SW480 (cell line): ENCODE data around the gene TMEM190.
"Not testable (repeated sequence)": the region's sequence is repeated elsewhere in the genome, so short reads cannot be mapped to it uniquely, and the experiment has no call there.

Experiments used
- DNase-seq: peaks from one replicate; pipeline ENCODE4 v3.0.0-alpha.2; 2016; ENCODE audit warnings: low spot score

Gene TMEM190

DNA sequence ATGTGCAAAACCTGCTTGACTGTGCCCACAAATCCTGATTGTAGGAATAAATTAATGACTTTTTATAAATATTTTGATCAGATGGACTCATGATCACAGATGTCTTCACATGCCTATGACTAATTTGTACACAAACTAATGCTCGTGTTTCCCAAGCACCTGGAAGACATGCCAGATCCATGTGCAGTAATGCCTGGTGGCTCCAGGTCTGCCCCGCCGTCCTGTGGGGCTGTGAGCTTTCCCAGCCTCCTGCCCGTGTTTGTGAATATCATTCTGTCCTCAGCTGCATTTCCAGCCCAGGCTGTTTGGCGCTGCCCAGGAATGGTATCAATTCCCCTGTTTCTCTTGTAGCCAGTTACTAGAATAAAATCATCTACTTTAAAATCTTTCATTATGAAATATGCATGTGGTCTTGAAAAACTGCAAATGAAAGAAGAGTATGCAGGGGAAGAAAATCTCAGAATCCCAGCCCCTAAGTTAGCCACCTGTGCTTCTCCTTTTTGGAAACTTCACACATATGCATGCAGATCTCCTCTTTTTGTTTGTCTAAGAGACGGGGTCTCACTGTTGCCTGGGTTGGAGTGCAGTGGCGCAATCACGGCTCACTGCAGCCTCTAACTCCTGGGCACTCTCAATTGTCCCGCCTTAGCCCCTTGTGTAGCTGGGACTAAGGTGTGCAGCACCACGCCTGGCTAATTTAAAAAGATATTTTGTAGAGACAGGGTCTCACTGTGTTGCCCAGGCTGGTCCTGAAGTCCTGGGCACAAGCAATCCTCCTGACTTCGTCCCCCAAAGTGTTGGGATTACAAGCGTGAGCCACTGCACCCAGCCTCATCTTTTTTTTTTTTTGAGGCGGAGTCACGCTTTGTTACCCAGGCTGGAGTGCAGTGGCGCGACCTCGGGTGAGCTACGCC is 15.3 kb downstream of the TMEM190 start:
- no peak for DNase-seq

DNA sequence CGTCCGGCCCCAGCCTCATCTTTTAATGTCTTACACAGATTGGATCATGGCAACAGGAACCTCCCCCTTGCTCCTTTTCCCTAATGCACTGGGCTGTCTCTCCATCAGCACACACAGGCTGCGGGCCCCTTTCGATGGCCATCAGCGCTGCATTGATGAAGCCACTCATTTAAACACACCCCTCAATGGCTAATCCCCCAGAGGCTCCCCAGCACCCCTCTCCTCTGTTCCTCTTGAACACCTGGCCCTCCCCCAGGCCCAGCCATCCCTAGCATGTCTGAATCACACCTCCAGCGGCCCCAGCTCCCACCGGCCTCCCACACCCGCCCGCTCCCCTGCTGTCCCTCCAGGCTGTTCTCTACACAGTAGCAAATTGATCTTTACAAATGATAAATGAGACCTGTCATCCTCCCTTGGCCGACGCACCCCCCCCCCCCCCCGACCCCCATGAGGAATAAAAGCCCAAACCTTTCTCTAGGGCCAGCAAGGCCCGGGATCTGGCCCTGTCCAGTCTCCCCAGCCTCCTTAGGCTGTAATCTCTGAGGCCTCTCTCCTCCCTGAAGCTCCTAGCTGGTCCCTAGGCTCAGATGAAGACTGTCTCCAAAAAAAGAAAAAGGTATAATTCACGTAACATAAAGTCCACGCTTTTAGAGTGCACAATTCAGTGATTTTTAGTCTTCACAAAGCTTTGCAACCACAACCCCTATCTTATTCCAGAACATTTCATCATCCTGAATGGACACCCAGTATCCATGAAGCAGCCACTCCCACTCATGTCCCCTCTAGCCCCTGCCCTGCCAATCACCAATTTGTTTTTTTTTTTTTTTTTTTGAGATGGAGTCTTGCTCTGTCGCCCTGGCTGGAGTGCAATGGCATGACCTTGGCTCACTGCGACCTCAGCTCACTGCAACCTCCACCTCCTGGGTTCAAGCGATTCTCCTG is 16.5 kb downstream of the TMEM190 start:
- no peak for DNase-seq

DNA sequence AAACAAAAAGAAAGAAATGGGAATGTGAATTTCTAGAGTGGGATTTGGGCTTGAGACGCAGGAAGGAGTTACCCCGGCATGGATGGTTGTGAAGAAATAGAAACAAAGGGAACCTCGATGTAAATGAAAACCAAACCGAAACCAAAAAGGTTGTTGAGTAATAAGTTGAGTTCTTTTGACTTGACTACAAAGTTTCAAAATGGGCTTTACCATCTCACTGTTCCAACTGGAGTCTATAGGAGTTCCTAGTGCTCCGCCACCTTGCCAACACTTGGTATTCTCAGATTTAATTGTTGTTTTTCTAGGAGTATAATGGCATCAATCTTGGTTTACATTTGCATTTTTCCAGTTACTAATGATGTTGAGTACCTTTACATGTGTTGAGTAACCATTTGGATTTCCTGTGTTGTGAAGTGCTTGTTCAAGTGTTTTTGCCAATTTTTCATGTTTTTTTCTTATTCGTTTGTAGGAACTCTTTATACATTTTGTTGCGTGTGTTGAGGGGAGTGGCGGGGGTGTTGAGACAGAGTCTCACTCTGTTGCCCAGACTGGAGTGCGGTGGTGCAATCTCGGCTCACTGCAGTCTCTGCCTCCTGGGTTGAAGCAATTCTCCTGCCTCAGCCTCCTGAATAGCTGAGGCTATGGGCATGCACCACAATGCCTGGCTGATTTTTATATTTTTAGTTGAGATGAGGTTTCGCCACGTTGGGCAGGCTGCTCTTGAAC is 21.7 kb downstream of the TMEM190 start:
- no peak for DNase-seq

DNA sequence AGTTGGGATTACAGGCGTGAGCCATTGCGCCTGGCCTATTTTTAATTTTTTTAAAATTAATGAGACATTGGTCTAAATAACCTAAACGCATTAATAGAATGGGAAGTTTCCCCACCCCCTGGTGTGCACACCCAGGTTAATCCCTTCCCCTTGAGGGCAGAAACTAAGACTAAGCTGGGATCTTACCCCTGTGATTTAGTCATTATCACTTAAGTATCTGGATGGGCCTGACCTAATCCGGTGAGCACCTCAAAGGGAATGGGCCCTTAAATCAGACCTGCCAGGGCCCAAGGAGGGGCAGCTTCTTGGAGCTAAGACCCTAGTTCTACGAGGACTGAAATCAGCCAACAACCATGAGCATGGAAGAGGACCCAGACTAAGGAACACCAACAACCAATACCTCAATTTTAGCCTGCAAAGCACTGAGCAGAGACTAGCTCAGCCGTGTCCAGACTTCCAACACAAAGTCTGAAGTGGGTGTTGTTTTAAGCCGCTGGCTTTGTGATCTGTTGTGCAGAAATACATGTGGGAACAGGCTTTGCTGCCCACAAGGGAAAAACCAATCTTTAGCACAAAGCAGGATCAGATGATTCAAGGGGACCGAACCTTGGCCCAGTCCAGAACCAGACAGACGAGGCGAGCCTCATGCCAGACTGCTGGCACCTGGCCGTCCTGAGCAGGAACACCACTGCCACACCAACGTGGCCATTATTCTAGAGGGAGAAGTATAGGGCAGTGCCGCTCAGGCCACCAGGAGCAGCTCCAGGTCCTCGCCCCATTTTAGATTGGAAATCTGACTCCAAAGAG is 23.9 kb downstream of the TMEM190 start:
- no peak for DNase-seq

DNA sequence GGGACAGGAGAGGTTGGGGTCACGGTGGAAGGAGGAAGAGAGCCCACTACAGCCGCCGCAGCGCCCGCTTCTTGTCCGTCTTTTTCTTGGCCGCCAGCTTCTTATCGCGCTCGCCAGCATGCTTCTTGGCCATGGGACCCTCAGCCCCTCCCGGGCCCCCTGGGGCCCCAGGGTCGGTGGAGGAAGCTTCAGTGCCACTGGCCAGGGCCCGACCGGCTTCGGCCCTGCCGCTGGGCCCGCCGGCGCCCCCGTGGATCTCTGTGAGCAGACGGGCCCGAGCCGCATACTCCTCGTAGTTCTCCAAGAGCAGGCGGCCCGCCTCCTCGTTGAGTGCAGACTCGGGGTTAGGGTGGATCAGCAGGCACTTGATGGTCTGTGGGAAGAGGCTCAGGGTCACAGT is 24.8 kb downstream of the TMEM190 start:
- not testable (repeated sequence) for DNase-seq

DNA sequence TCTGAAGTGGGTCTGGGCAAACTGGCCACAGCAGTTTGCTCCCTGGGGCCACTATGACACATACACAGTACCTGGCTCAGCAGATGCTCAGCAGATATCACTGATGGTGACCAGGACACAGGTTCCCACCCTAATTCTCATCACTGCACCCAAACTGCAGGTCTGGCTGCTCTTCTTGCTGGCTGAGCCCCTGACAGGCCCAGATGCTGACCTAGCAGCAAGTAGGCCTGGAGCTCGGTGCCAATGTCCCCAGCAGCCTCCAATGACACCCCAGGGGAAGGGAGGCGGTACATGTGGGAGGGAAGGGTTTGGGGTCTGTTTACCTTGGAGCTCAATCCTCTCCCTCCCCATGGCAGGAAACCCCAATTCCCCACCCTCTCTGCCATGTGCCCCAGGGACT is 25.9 kb downstream of the TMEM190 start:
- no peak for DNase-seq

DNA sequence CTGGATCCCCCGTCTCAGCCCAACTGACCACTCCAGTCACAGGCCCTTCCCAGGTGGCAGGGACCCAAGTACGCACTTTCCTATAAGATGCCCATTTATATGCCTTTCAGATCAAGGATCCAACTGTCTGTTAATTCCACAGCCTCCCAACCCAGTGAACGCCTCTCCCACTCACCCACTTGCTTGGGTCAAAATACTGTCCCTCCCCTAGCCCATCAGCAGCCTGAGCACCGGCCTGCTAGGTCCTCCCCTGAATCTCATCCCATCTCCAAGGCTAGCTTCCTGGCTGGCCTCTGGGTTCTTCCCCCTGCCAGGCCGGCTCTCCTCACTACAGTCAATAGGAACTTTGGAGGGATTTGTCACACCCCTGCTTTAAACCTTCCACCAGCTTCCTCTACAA is 29.0 kb downstream of the TMEM190 start:
- DNase-seq: no peak

DNA sequence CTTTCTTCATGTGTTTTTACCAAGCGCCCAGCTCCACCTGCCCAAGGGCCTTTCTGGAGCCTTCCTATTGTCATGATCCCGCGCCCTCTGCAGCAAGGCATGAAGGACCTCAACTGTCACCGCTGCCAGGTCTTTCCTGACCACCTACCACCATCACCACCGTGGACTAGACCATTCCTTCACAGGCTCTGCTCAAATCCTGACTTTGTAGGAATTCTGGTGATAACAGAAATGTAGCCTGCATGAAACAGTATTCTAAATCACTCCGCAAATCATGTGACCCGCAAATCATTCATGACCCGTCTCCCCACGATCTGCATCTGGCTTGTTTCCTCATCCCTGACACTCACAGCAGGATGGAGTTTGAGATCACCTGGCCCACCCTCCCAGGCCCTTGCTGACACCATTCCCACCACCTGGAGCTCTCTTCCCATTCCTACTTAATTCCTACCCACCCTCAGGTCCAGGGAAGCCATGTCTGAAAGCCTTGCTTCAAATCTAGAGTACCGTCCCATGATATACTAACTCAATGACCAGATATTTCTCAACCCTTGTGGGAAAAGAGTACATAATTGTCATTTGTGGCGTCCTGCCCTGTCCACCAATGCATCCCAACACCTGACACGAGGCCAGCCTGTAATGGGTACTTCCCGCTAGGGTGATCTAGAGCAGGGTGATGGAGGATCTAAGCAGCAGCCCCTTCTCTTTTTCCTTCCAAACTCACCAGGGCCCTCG is 29.6 kb downstream of the TMEM190 start:
- DNase-seq: no peak

DNA sequence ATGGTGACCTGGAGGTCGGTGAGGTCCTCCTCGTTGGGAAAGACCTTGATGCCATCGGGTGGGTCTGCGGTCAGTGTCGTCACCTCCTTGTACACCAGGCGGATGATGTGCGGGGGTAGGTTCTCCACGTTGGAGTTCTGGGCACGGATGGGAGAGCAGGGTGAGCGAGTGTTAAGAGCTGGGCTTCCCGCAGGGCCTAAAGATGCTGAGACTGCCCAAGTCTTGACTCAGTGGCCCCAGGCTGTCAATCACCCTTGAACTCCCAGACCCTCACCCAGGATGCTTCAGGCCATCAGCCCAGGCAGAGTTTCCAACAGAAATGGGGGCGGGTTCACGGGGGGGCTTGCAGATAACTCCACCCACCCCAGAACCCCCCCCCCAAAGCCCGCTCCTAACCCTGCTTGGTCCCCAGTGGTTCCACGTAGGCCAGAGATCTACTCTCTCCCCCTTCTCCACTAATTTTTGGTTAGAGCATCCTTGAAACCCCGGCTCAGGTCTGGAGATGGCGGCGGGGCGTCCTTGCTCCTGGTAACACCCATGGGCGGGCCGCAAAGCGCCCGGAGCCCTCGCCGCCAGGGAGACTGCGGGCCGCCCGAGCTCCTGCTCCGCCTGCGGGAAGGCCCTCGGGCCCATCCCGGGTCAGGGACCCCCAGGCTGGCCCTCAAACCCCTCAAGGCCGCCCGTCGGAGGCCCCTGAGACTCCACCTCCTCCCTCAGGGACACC is 30.4 kb downstream of the TMEM190 start:
- no peak for DNase-seq

DNA sequence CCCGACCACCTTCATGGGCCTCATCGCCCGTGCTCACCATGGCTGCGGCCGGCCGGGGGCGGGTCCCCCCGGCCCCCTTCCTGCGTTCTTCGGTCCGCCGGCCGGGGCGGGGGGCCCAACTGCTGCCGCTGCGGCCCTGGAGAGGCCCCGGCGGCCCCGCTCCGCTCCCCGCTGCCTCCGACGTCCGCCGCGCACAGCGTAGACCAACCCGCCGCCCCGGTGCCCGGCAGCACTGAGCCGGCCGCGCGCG is 30.8 kb downstream of the TMEM190 start, which contains the start of gene UBE2S:
UBE2S (minus strand) TSS at position 239 of the 250 bp plus-strand sequence; CDS start at position 40, 199 bp downstream.
- not testable (repeated sequence) for DNase-seq

DNA sequence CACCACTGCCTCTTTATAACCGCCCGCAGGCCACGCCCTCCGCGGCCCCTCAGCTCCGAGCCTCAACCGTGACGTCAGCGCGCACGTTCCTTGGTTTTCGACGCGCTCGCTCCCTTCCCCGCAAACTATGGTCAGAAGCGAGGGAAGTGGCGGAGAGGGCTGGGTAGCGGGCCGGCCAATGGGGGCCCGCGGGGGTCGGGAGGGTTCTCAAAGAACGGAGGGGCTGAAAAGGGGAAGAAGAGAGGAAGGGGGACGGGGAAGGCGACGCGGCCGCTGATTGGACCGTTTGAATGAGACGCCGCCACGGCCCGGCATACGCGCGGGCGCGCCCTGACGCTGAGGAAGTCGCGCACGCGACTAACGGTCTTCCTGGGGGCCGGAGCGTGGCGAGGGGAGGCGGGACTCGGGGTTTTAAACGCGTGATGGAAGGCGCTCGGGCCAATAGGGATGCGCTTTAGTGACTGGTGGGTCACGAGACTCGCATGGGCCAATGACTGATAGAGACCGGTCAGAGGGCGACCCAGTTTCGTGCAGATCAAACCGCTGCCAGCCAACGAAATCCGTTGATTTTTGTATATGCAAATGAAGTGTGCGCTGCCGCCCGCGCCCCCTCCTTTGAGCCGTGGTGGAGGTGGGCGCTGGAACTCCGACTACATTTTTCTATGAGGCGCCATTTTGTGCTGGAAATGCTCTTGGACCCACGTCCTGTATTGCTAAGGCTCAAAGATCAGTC is 31.3 kb downstream of the TMEM190 start:
- peak; percentile 100 for DNase-seq

DNA sequence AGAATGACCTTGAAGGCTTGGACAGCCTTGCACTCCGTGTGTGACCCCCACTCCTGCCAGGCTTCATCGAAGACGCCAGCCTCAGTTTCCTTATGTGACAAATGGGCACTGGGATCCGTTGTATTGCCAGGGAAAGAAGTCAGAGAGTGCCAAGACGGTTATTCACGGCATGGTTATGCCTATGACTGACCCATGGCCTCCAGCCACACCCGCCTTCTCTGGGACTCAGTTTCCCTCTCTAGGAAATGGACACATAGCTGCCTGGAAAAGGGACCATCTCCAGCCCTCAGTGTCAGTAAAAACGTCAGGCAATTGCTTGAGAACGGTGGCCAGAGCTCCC is 31.9 kb downstream of the TMEM190 start:
- DNase-seq: no peak

DNA sequence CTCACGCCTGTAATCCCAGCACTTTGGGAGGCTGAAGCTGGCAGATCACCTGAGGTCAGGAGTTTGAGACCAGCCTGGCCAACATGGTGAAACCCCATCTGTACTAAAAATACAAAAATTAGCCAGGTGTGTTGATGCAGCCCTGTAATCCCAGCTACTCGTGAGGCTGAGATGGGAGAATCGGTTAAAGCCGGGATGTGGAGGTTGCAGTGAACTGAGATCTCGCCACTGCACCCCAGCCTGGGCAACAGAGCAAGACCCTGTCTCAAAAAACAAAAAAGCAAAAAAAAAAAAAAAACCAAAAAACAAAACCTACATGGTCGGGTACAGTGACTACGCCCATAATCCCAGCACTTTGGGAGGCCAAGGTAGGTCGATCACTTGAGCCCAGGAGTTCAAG is 32.6 kb downstream of the TMEM190 start:
- DNase-seq: not testable (repeated sequence)

DNA sequence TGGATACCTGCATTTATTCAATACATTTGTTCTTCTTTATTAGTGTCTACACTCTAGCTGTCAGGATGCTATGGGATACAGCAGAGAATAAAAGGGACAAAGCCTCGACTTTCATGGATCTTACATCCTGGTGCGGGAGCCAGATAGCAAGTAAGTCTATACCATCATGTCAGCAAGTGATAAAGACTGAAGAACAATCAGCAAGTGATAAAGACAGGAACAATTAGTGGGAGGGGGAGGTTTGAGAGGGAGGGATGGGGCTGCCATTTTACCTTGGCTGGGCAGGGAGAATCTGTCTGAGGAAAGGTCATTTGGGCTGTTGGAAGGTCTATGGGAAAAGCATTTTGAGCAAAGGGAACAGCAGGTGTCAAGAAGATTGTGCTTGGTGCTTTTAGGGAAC is 33.5 kb downstream of the TMEM190 start:
- no peak for DNase-seq

DNA sequence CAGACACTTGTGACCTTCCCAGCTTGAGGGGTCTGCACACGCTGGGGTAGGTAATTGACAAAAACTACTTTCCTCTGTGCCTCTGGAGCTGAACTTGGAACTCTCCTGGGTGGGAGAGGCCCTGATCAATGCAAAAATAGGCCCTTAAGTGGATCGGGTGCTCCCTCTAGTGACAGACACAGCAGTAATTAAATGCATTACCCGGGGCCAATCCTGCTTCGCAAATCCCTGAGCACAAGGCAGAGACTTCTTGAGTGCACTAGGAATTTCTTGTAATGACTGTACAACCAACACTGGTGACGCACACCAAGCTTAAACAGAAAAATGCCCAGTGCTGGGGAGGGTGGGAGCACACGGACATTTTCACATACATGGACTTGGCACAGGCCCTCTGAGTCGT is 41.6 kb downstream of the TMEM190 start:
- DNase-seq: peak; percentile 79

DNA sequence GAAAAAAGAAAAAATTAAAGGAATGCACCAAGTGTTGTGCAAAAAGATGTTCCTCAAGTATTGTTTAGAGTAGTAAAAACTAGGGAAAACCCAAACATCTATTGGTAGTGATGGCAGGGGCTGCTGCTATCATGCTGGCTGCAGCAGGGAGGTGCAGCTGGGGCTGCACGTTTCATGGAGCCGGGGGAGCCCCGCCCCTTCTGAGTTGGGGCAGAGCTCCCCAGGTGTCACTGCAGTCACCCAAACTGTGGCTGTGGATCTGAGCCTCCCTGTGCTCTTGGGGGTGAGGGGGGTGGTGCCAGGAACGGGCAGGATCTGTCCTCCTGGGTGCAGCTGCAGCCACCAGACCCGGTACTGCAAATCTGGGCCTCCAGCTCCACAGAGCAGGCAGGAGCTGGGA is 42.5 kb downstream of the TMEM190 start:
- no peak for DNase-seq

DNA sequence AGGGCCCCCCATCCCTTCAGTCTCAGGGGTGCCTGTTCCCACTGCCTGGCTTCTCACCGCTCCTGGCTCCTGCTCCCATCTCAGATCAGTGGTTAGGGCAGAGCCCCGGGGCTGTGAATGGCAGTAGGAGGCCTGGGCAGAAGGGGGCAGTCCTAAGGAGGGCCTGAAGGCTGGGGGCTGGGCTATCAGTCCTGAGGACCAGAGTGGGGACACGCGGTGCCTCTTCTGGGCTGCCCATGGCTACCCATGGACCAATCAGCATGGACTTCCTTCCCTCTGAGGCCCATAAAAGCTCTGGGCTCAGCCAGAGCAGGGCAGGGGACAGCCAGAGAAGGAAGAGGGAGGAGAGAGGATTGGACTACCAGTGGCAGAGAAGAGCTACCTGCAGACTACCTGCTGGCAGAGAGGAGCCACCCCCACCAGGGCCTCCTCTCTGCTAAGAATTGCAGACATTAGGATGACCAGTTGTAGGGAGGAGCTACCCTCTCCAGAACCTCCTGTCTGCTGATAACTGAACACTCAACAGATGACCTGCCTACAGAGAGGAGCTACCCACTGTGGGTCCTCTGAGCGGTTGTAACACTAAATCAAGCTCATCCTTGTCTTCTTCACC is 43.1 kb downstream of the TMEM190 start:
- DNase-seq: no peak

DNA sequence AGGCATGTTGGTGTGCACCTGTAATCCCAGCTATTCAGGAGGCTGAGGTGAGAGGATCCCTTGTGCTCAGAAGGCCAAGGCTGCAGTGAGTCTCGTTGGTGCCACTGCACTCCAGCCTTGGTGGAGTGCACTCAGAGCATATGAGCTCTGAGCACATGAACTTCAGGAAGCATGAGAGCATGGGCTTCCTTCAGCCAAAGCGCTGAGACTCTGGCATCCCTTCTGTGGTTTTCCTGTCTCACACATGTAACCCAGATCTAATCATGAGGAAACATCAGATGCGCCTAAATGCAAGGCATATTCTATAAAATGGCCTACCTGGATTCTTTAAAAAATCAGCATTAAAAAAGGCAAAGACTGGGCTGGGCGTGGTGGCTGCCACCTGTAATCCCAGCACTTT is 44.7 kb downstream of the TMEM190 start:
- not testable (repeated sequence) for DNase-seq
